ENCODE measurements around the gene TSSK3.

TSSK3 gene

DNA sequence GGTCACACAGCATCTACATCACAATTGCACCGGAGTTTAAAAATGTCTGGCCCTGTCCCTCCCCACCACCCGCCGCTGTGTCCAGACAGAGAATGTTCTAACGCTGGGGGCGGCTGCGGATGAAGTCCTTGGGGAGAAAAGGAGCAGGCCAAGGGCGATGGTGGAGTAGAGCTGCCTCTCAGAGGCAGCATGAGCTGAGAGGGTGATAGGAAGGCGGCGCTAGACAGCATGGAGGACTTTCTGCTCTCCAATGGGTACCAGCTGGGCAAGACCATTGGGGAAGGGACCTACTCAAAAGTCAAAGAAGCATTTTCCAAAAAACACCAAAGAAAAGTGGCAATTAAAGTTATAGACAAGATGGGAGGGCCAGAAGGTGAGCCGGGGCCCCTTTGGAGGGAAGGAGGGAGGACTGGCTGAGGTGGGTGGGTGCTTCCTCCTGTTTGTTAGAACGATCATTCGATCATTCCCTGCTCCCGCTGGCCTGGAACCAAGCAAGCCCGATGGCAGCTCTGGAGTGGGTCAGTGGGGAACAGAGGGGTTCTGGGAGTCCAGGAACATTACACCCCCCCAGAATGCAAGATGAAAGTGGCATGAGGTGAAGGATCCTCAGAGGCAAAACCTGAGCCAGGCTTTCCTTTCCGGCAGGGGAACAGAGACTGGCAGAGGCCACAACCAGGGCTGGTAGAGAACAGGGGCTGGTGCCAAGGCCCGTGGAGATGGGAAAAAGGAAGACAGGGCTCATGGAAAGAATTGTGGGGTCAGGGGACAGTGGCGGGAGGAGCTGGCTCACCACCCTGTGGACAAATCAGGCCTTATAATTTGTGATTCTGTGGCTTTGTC lies at the start of gene TSSK3, which contains the start of gene FAM229A:
TSSK3 (plus strand) TSS at position 66 of the 840 bp plus-strand sequence; CDS start at position 229, 163 bp downstream.
FAM229A (minus strand) TSS at position 12 of the 840 bp plus-strand sequence. CDS start 394 bp downstream, outside the sequence.
- DNase-seq (ENCODE audit: low spot score), result no peak

DNA sequence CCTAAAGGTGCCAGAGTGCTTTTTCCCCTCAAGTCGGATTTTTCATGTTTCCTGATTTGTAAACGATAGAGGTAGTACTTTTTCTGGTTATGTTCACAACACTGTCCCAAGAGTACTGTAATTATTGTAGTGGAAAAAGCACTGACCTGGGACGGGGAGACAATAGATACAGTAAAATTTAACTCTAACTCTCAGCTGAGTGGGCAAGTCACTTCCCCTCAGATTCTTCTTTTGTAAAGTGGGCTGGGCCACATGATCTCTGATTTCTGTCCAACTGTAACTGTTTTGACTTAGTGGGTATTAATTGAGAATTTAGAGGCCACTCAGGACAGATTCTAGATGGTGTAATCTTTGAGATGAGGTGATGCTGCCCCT lies 45.4 kb upstream of the TSSK3 start:
- no peak for DNase-seq (ENCODE audit: low spot score)

GRCh38 chr1:32318127-32318869 lies 44.0 kb upstream of the TSSK3 start:
- no peak for DNase-seq (ENCODE audit: low spot score)

GRCh38 chr1:32321712-32322291 lies 40.5 kb upstream of the TSSK3 start:
- DNase-seq (ENCODE audit: low spot score), result peak; percentile 42

- no peak for DNase-seq (ENCODE audit: low spot score)
These were observed 35.1 kb upstream of the TSSK3 start for GRCh38 chr1:32327204-32327603.

DNA sequence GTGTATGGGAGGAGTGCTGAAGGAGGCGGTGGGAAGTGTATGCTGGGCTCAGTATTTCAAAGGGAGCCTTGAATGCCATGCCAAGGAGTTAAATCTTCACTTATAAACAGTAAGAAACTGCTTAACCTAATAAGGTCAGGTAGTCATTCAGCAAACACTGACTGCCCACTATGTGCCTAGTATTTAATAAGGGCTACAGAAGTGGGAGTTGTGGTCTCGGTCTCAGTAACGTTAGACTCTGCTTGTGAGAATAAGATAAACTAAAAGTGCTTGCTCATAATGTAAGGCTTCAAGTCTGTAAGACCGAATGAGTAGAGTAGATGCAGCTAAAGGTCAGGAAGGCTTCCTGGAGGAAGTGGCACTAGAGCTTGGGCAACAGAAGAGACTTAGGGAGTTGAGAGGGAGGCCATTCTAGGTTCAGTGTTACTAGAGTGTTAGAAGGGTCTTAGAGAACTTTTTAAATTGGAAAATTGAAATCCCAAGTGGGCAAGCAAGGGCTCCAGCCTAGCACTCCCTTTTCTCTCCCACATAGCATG lies 32.3 kb upstream of the TSSK3 start:
- DNase-seq (ENCODE audit: low spot score), result no peak

DNA sequence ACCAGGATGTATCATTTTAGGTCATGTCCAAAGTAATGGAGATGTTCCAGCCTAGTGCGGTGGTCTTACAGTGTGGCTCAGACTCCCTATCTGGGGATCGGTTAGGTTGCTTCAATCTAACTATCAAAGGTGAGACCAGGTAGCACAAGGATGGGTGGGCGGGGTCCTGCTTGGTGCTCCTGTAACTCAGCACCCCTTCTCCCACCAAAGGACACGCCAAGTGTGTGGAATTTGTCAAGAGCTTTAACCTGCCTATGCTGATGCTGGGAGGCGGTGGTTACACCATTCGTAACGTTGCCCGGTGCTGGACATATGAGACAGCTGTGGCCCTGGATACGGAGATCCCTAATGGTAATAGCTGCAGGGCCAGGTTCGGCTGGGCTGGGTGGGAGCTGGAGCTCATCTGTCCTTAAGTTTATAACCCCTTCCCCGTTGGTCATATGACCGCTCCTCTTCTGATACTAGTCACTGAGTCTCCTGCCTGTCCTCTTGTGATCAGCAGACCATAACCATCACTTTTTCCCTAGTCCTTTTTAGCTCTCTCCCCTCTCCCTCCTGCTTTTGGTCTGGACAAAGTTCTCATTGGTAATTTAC lies 31.7 kb upstream of the TSSK3 start:
- DNase-seq (ENCODE audit: low spot score), result no peak

DNA sequence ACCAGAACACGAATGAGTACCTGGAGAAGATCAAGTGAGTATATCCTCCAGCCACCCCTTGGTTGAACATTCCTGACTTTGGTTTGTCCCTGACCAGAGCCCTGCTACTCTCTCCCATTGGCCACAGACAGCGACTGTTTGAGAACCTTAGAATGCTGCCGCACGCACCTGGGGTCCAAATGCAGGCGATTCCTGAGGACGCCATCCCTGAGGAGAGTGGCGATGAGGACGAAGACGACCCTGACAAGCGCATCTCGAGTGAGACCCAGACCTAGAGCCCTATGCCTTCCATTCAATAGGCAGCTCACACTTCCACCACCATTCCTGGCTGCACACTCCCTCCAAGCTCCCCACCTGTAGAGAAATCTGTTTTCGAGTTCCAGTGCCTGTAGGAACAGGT lies 30.8 kb upstream of the TSSK3 start:
- DNase-seq (ENCODE audit: low spot score), result no peak

- no peak for DNase-seq (ENCODE audit: low spot score)
These were observed 29.9 kb upstream of the TSSK3 start for GRCh38 chr1:32332290-32333079.

- no peak for DNase-seq (ENCODE audit: low spot score)
These were observed 28.9 kb upstream of the TSSK3 start for GRCh38 chr1:32333251-32333963.

GRCh38 chr1:32334274-32334861 lies 28.0 kb upstream of the TSSK3 start:
- no peak for DNase-seq (ENCODE audit: low spot score)

DNA sequence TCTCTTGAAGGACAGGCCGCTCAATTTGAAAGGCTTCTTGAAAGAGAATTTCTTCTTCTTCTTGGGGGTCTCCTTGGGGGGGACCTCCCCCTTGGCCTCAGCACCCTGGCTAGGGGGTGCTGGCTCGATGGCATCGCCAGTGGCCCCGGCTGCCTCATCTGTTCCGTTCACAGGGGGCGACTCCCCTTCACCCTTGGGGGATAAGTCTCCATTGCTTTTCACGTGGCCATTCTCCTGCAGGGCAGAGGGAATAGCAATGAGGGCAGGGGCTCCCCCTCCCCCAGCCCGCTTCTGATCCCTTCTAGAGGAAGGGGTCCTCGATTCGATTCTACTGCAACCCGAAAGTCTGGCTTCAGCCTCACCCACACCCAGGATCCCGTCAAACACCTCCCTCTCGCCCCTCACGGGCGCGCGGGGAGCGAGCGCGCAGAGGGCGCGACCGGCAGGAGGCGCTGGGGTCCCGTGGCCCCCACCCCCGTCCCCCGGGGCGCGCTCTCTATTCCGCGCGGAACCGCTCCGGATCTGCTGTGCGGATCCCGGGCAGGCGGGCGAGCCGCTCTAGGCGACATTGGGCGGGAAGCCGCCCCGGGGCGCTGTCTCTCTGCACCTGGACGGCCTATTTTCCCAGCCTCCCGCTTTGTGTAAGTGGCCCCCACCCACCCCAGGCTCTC lies 27.3 kb upstream of the TSSK3 start:
- peak; percentile 66 for DNase-seq (ENCODE audit: low spot score)

GRCh38 chr1:32335535-32335789 lies 26.9 kb upstream of the TSSK3 start:
- no peak for DNase-seq (ENCODE audit: low spot score)

GRCh38 chr1:32335790-32336590 lies 26.3 kb upstream of the TSSK3 start, which contains the start of gene MARCKSL1:
MARCKSL1 (minus strand) TSS chr1:32336233; CDS start chr1:32336033, 200 bp downstream.
- peak; percentile 87 for DNase-seq (ENCODE audit: low spot score)

- no peak for DNase-seq (ENCODE audit: low spot score)
These were observed 25.8 kb upstream of the TSSK3 start for GRCh38 chr1:32336591-32336932.

DNA sequence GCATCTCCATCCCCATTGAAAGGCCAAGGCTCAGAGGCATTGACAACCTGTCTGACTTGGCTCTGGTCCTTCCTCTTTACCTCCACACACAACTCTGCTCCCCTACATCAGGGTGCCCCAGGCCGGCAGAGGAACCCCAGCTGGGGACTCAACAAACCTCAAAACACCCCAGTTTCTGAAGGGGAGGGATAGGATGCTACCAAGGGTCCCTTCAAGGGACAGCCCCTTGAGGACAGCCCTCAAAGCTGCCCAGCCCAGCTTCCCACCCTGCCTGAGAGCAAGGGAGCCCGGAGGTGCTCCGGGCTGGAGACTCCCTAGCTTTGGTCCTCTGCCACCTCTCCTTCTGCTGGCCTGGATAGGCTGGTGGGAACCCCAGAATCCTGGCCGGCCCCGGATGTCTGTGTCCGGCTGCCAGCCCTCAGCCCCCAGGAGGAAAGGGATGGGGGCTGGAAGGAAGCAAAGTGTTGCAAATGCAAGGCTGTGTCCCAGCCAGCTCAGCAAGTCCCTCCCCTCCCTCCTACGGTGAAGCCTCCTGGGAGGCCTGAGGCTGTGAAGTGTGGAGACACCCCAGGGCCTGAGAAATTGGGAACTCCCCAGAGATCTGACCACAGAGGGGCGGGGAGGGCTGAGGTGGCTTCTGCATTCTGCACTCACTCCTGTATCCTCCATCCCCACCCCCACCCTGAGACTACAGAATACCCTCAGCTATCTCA lies 25.2 kb upstream of the TSSK3 start:
- DNase-seq (ENCODE audit: low spot score), result peak; percentile 70

- no peak for DNase-seq (ENCODE audit: low spot score)
These were observed 24.3 kb upstream of the TSSK3 start for GRCh38 chr1:32337855-32338636.
